Esophagus muscularis mucosa (tissue), 4 donors: ENCODE results near the gene USP24. TPM values are rescaled to one million over a fixed set of nuclear protein-coding genes. Genes with fewer than 3 reads are reported as not detected.

Experiments used
- DNase-seq: peaks from one replicate; pipeline ENCODE4 v3.0.0-alpha.2; 2017; ENCODE audit errors: extremely low spot score
- H3K27ac ChIP-seq, 4 donors: fragments of 200-600 bp; sonication (generic); replicated peaks in 1 of 4; 1 replicate in 3 of 4; 2 replicates in 1 of 4; pipeline ENCODE4 v1.5.1; 2016 to 2019; ENCODE audit warnings: mild to moderate bottlenecking in 1 of 4
- H3K27me3 ChIP-seq, 4 donors: fragments of 200-600 bp; sonication (generic); one replicate each; pipeline versions ENCODE4 v1.5.1 to v1.6.0; 2016 to 2019
- H3K36me3 ChIP-seq, 4 donors: fragments of 200-600 bp; sonication (generic); one replicate each; pipeline ENCODE4 v1.5.1; 2016 to 2019
- H3K4me1 ChIP-seq, 4 donors: fragments of 200-600 bp; sonication (generic); one replicate each; pipeline ENCODE4 v1.5.1; 2016 to 2019
- H3K4me3 ChIP-seq, 4 donors: fragments of 200-600 bp; sonication (generic); 1 replicate in 2 of 4; 2 replicates in 2 of 4; pipeline ENCODE4 v1.5.1; 2016 to 2019; ENCODE audit warnings: mild to moderate bottlenecking in 4 of 4, moderate library complexity in 1 of 4
- H3K9me3 ChIP-seq, 4 donors: fragments of 200-600 bp; sonication (generic); 1 replicate in 3 of 4; 2 replicates in 1 of 4; pipeline ENCODE4 v1.5.1; 2016 to 2019
- EP300 ChIP-seq: sonication (generic); formaldehyde crosslinking; IDR thresholded peaks from one replicate; pipeline ENCODE4 v1.6.1; 2017; ENCODE audit warnings: antibody characterized with exemption
- POLR2A ChIP-seq: fragments of 450-650 bp; IDR thresholded peaks from one replicate; pipeline ENCODE4 v1.6.1; 2017; ENCODE audit warnings: antibody characterized with exemption, moderate library complexity, mild to moderate bottlenecking, low read depth
- POLR2AphosphoS5 ChIP-seq, 2 donors: sonication (generic); formaldehyde crosslinking; IDR thresholded peaks; one replicate each; pipeline ENCODE4 v1.6.1; 2017; ENCODE audit warnings: antibody characterized with exemption in 2 of 2
- WGBS: methylation state at CpG from one replicate; pipeline ENCODE4 v1.1.5; 2018; 5-methylcytosine and 5-hydroxymethylcytosine counted together
- intact Hi-C: fragments of 100-400 bp; cut with DNase I; formaldehyde crosslinking; loops from one replicate; pipeline ENCODE4 v1.15.1; 2023
- total RNA-seq, 4 donors: library from RNA; depleted of rRNA; stranded (reverse); fragments of >200 nt; gene quantifications; one replicate each; pipeline versions ENCODE4 v1.1.0 to v1.2.1, GENCODE V29; 2016
- TF ChIP-seq, protein P1 (sequence below), 3 experiments: fragments of 200-600 bp in 2 of 3; fragments of 450-650 bp in 1 of 3; sonication (generic) in 2 of 3; IDR thresholded peaks; one replicate each; pipeline ENCODE4 v1.5.1; 2017 to 2019; ENCODE audit warnings: antibody characterized with exemption in 3 of 3, mild to moderate bottlenecking in 2 of 3, moderate library complexity in 1 of 3

The USP24 gene
- total RNA-seq, 4 donors from 2014 or later: 28.3 to 45.3 (median 37.7) TPM

DNA sequence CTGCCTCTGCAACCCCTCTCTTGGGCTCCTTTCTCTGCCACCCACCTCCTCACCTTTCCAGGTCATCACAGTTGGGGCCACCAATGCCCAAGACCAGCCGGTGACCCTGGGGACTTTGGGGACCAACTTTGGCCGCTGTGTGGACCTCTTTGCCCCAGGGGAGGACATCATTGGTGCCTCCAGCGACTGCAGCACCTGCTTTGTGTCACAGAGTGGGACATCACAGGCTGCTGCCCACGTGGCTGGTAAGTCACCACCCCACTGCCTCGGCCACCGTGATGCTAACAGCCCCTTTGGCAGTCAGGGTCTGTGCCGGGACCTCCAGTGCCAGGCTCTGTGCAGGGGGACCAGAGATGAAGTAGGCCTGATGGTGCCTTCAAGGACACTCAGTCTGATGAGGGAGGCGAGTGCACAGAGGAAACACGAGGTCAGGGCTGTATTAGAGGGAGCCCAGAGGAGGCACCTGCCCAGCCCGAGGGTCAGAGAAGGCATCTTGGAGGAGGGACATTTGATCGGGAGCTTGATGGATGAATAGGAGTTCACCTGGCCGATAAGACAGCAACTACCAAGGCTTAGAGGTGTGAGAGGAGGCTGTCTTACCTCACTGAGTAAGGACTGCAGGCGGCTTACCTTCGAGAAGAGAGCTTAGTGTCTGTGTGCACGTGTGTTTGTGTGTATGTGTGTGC lies 157.8 kb downstream of the USP24 start:
- Histone ChIP-seq H3K4me3 (no peak overlapping the region), H3K4me1 (peaks cover 2 to 19% (median 18%) of the 10 kb centered on the region in 4 donors), H3K36me3 (no peaks in the 10 kb centered on the region), H3K27me3 (no peaks in the 10 kb centered on the region), H3K9me3 (no peaks in the 10 kb centered on the region), H3K27ac (no peak overlapping the region)
- intact Hi-C loops: no loop called here
- TF ChIP-seq, protein P1, sequence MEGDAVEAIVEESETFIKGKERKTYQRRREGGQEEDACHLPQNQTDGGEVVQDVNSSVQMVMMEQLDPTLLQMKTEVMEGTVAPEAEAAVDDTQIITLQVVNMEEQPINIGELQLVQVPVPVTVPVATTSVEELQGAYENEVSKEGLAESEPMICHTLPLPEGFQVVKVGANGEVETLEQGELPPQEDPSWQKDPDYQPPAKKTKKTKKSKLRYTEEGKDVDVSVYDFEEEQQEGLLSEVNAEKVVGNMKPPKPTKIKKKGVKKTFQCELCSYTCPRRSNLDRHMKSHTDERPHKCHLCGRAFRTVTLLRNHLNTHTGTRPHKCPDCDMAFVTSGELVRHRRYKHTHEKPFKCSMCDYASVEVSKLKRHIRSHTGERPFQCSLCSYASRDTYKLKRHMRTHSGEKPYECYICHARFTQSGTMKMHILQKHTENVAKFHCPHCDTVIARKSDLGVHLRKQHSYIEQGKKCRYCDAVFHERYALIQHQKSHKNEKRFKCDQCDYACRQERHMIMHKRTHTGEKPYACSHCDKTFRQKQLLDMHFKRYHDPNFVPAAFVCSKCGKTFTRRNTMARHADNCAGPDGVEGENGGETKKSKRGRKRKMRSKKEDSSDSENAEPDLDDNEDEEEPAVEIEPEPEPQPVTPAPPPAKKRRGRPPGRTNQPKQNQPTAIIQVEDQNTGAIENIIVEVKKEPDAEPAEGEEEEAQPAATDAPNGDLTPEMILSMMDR (IDR thresholded peaks at IDR 0.05): no peak
- no peak for TF ChIP-seq POLR2AphosphoS5 (IDR thresholded peaks at IDR 0.05)
- TF ChIP-seq POLR2A: no peak
- TF ChIP-seq EP300: no peak
- no peak for DNase-seq
- 92% methylated on average over 9 of the region's 15 CpGs for WGBS

DNA sequence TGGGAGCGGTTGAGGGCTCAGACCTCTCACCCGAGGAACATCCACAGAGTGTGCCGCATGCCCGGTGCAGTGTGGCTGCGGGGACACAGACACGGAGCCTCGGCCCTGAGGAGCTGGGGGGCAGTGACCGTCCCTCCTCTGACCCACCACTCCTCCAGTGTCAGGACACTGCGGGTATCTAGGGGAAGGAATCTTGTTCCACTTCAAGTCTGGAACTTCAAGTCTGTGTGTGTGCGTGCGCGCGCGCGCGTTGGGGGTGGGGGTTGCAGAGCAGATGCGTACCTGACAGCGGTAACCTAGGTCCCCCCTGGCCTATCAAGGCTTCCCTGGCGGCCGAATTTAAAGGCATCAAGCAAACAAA lies 158.6 kb downstream of the USP24 start:
- Histone ChIP-seq H3K27ac (no peak overlapping the region), H3K9me3 (no peaks in the 10 kb centered on the region), H3K27me3 (no peaks in the 10 kb centered on the region), H3K4me3 (no peak overlapping the region), H3K4me1 (peaks cover 0 to 11% (median 10%) of the 10 kb centered on the region in 4 donors), H3K36me3 (no peaks in the 10 kb centered on the region)
- 94% methylated on average over 12 of the region's 20 CpGs for WGBS
- no peak for TF ChIP-seq EP300
- TF ChIP-seq POLR2AphosphoS5 (IDR thresholded peaks at IDR 0.05): no peak
- TF ChIP-seq, protein P1 (IDR thresholded peaks at IDR 0.05): no peak
- no peak for TF ChIP-seq POLR2A
- intact Hi-C loops: no loop called here
- no peak for DNase-seq

DNA sequence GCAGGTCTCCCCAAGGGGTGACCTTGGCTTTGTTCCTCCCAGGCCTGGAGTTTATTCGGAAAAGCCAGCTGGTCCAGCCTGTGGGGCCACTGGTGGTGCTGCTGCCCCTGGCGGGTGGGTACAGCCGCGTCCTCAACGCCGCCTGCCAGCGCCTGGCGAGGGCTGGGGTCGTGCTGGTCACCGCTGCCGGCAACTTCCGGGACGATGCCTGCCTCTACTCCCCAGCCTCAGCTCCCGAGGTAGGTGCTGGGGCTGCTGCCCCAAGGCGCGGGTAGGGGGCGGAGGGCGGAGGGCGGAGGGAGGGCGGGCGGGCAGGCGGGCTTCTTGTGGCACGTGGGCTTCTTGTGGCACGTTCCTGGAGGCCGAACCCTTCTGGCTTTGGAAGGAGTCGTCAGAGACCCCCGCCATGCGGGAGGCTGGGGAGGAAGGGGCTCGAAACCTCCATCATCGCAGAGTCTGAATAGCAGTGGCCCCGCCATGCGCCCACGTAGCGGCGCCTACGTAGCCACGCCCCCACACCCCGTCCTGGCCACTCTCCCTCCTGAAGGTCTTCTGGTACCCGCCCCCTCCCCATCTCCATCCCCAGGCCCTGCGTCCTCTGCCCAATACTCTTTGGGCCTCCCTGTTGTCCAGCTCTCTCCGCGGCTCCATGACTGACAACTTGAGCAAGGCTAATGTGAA lies 159.1 kb downstream of the USP24 start:
- no peak overlapping the region for H3K27ac ChIP-seq
- no peaks in the 10 kb centered on the region for H3K36me3 ChIP-seq
- DNase-seq: no peak
- intact Hi-C loops: no loop called here
- H3K4me3 ChIP-seq: no peak overlapping the region
- no peaks in the 10 kb centered on the region for H3K27me3 ChIP-seq
- TF ChIP-seq EP300 (no peak), POLR2A (no peak), POLR2AphosphoS5 (IDR thresholded peaks at IDR 0.05) (no peak)
- TF ChIP-seq, protein P1 (IDR thresholded peaks at IDR 0.05): no peak
- peaks cover 0 to 6% (median 5%) of the 10 kb centered on the region in 4 donors for H3K4me1 ChIP-seq
- 90% methylated on average over 31 of the region's 42 CpGs for WGBS
- no peaks in the 10 kb centered on the region for H3K9me3 ChIP-seq

DNA sequence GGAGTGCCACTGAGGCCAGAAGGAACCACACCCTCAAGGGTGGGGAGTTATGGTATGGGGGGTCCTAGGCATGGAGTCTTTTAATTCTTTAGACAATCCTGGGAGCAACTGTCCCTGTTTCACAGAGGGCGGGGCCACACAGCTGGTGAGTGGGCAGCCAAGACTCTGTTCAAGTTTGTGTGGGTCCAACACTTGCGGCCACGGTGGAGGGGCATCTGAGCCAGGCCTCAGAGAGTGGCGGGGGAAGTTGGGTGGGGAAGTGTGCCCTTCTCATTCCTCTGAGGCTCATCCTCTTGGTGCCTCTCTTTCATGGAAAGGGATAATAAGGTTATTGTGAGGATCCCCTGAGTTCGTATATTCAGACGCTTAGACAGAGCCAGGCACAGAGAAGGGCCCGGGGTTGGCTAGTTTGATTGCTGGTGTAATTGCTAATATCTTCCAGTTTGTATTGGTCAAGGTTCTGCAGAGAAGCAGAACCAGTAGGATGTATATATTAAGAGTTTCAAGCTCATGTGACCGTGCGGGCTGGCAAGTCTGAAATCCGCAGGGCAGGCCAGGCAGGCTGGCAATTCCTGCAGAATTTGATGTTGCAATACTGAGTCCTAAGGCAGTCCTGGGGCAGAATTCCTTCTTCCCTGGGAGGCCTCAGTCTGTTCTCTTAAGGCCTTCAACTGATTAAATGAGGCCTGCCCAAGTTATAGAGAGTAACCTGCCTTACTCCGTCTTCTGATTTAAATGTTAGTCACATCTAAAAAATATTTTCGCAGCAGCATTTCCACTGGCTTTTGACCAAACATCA lies 159.9 kb downstream of the USP24 start:
- Histone ChIP-seq H3K36me3 (no peaks in the 10 kb centered on the region), H3K27ac (no peak overlapping the region), H3K27me3 (no peaks in the 10 kb centered on the region), H3K9me3 (no peaks in the 10 kb centered on the region), H3K4me3 (no peak overlapping the region), H3K4me1 (peaks cover 0 to 2% (median 0%) of the 10 kb centered on the region in 4 donors)
- 80% methylated on average over 12 of the region's 12 CpGs for WGBS
- intact Hi-C loops: no loop called here
- no peak for TF ChIP-seq POLR2AphosphoS5 (IDR thresholded peaks at IDR 0.05)
- TF ChIP-seq, protein P1 (IDR thresholded peaks at IDR 0.05): no peak
- TF ChIP-seq POLR2A: no peak
- TF ChIP-seq EP300: no peak
- DNase-seq: no peak
